Peyer's patch (tissue), 4 donors: Measurements from ENCODE around the gene PROM1.

Source experiments
- CTCF ChIP-seq, 6 experiments: fragments of 450-650 bp in 4 of 6; fragments of 200-600 bp in 2 of 6; sonication (generic) in 1 of 6; IDR thresholded peaks; one replicate each; pipeline ENCODE4 v1.5.1; 2017 to 2019; ENCODE audit warnings: antibody characterized with exemption in 6 of 6, mild to moderate bottlenecking in 3 of 6, moderate library complexity in 1 of 6
- POLR2A ChIP-seq, 2 donors: fragments of 450-650 bp; IDR thresholded peaks; one replicate each; pipeline ENCODE4 v1.5.1; 2017; ENCODE audit warnings: antibody characterized with exemption in 2 of 2, mild to moderate bottlenecking in 2 of 2, moderate library complexity in 2 of 2

- TF ChIP-seq CTCF (IDR thresholded peaks at IDR 0.05) (no peak), POLR2A (IDR thresholded peaks at IDR 0.05) (no peak)
Measured at GRCh38 chr4:16027114-16027513, 56.7 kb downstream of the PROM1 start.
